ENCODE data around the gene TMEM91.
"Not testable (repeated sequence)": the region's sequence is repeated elsewhere in the genome, so short reads cannot be mapped to it uniquely, and the experiment has no call there.

TMEM91 gene

DNA sequence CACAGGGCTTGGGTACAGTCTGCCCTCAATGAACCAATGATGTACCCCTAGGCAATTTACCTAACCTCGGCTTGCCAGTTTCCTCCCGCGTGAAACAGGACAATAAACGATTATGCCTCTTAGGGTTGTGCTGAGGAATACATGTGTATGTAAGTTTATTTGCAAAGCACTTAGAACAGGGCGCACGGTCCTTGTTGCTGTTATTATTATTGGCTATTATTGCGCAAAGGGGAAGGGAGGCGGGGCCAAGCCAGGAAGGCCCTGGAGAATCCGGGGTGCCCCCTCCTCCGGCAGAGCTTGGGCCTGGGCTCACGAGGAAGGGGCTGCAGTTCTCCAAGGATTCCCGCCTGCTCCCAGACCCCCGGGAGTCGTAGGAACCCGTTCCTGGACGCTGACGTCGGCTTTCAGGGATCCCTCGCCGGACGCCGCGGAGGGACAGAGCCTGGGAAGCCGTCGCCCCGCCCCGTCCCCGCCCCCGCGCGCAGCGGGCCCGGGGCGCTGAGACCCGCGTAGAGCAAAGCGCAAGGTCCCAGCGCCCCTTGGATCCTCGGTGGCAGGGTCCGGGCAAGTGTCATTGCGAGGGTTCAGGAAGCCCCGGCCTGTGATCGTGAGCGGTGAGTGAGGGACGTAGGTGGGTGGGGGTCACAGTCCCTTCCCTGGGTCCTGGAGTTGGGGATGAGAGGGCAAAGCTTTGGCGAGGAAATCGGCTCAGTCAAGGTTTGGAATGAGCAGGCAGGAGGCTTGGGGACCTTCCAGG lies at the start of gene TMEM91:
TSS of gene TMEM91 (plus strand) at position 293 of the 757 bp plus-strand sequence. CDS start 1,777 bp downstream, outside the sequence.
- no peak for DNase-seq (ENCODE audit: low read depth in 1 of 2, low spot score in 1 of 2)

DNA sequence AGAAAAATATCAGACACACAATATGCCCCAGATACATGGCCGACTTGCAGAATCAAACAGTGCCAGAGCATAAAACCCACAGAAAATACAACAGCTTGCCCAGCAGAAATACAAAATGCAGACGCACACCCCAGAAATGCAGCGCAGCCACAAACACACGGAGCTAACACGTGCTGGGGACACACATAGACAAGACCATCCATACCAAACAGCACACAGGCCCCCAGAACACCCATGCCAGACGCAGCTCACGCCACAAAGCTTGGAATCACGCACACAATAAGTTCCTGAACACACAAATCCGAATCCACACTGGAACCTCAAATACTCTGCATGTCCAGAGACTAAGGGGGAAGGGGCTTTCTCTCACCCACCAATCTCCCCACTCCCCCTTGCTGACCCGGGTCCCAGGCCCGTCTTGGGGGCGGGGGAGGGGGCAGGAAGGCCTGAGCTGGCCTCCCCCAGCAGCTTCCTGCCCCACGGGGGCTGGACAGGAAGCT lies 49.2 kb upstream of the TMEM91 start:
- no peak for DNase-seq (ENCODE audit: low read depth in 1 of 2, low spot score in 1 of 2)

DNA sequence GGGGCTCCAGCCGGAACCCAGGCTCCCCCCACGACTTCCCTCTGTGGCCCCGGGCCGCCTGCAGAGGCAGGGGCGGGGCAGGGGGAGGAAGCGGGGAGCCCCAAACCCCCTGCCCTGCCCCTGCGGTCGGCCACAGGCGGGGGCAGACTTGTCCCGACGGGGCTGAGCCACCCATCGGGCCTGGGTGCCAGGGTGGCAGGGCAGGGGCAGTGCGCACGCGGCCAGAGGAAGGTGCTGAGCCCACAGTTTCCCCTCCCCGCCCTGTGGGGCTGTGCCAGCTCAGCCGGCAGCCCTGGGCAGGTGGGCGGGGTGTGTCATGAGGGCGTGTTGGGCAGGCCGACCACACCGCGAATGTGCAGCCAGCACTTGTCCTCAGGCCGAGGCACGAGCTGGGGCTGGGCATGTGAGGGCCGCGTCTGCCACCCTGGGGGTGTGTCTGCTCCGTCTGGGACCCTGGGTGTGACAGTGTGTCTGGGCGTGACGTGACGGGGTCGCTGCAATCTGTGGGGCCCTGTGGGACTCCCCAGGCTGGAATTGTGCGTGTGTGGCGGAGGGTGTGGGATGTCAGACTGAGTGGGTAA lies 48.7 kb upstream of the TMEM91 start:
- peak; percentile 48 to 76 for DNase-seq (ENCODE audit: low read depth in 1 of 2, low spot score in 1 of 2)

DNA sequence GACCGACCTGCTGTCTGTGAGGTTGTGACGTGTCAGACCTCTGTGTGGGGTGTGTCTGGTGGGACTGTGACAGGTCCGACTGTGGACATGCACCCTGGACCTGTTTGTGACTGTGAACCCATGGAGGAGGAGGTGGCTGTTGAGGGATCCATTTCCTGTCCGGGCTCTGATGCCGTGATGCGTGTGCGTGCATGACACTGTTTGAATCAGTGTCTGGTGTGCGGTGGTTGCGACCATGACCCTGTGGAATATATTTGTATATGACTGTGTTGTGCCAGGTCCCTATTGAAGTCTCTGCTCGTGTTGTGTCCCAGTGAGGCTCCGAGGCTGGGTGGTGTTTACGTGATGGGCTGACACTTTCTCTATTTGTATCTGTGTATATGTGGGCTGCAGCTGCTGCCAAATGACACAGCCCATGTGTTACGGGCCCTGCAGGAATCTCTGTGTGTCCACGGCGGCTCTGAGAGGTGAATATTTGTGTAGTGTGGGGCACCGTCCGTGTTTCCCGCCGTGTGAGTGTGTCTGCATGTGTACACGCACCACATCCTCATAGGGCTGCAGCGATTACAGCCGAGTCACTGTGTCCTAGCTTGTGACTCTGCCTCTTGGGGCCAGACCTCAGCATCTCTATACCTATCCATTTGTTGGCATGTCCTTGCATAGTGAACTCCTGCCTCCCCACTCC lies 48.0 kb upstream of the TMEM91 start:
- no peak for DNase-seq (ENCODE audit: low read depth in 1 of 2, low spot score in 1 of 2)

DNA sequence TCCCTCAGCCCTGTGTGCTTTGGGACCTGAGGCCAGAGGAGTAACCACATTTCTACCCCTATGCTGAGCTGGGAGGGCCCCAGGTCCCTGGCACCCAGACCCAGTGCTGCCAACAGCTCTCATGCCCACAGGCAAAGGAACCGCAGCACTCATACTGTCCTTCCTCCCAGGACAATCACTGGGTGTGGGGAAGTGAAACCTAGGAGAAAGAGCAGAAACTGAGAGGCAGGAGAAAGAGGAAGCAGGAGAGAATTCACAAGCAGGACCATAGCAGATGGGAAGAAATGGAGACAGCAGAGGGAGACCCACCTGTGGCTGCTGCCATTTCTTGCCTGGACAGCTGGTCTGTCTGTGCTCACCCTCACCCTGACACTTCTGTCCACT lies 47.5 kb upstream of the TMEM91 start:
- no peak for DNase-seq (ENCODE audit: low read depth in 1 of 2, low spot score in 1 of 2)

DNA sequence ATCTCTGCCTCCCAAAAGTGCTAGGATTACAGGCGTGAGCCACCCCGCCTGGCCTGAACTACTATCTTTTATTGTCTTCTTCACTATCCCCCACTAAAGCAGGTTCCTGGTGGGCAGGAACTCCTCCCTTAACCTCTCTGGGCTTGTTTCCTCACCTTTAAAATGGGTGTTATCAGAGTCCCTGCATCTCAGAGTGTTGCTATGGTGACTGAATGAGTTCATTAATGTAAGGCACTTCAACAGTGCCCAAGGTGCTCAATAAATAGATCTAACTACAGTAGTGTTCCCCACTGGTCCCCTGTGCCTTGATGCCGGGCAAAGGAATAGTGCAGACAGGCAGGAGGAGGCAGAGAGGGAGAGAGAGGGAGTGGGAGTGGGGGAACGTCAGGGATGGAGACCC lies 45.9 kb upstream of the TMEM91 start:
- no peak for DNase-seq (ENCODE audit: low read depth in 1 of 2, low spot score in 1 of 2)

DNA sequence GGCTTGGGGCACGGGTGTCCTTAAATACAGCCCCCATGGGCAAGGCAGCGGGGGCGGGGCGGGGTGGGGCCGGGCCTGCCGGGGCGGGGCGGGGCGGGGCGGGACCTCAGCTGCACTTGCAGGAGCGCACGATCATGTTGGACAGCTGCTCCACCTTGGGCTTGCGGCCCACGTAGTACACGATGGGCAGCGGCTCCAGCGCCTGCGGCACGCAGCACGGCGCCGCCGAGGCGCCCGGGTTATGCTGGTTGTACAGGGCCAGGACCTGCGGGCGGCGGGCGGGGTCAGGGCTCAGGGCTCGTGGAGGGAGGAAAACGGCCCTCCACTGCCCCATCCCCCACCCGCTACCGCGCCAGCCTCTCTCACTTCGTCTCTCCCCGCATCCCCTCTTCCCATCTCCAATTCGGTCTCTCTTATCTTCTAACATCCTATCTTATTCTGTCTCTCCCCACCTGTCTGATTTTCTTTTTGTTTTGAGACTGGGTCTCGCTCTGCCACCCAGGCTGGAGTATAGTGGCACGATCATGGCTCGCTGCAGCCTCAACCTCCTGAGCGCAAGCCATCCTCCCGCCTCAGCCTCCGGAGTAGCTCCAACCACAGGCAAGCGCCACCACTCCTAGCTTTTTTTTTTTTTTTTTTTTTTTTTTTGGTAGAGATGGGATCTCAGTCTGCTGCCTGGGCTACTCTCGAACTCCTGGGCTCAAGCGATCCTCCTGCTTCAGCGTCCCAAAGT lies 45.2 kb upstream of the TMEM91 start:
- no peak for DNase-seq (ENCODE audit: low read depth in 1 of 2, low spot score in 1 of 2)

DNA sequence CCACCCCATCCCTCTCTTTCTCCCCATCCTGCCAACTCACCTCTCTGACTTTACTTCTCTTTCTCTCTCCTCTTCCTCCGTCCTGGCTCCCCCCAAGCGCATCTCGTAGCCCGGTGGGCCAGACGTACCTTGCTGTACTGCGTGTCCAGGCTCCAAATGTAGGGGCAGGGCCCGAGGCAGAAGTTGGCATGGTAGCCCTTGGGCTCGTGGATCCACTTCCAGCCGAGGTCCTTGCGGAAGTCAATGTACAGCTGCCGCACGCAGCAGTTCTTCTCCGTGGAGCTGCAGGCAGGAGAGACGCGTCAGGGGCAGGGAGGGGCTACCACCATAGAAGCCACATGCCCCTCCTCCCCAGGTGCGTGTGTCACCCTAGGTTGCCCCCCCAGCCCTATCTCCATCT lies 44.3 kb upstream of the TMEM91 start:
- DNase-seq (ENCODE audit: low read depth in 1 of 2, low spot score in 1 of 2): no peak

DNA sequence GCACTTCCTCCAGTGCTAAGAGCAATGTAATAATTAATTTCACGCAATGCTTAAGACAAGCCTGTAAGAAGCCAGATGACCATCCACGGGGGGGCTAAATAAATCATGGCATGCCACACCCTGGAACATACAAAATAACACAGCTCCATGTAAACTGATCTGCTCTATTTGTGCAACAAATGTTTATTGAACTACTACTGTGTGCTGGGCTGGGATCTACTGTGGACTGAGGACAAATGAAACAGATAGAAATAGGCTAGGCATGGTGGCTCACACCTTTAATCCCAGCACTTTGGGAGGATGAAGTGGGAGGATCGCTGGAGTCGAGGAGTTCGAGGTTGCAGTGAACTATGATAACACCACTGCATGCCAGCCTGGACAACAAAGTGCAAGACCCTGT lies 43.9 kb upstream of the TMEM91 start:
- DNase-seq (ENCODE audit: low read depth in 1 of 2, low spot score in 1 of 2): no peak

DNA sequence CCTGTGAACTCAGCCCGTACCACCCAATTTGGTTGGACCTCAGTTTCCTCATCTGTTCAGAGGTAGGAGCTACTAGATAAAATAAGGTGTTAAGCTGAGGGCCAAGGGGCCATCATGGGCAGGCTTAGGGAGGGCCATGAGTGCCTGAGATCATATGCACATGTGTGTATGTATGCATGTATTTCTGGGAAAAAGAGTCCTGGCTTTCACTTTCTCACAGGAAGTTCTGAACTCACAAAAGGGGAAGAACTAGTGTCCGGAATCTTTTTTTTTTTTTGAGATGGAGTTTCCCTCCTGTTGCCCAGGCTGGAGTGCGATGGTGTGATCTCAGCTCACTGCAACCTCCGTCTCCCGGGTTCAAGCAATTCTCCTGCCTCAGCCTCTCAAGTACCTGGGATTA lies 41.5 kb upstream of the TMEM91 start:
- no peak for DNase-seq (ENCODE audit: low read depth in 1 of 2, low spot score in 1 of 2)

DNA sequence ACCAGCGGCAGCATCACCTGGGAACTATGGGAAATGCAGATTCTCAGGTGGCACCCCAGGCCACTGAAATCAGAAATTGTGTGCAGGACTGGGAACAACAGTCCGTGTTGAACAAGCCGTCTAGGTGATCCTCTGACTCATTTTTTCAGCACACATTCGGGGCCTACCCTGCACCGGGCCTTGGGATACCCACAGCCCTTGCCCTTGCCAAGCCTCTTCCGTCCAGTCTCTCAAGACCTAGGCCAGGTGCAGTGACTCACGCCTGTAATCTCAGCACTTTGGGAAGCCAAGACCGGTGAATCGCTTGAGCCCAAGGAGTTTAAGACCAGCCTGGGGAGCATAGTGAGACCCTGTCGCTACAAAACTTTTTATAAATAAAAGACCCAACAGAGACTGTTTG lies 40.9 kb upstream of the TMEM91 start:
- DNase-seq (ENCODE audit: low read depth in 1 of 2, low spot score in 1 of 2): no peak

DNA sequence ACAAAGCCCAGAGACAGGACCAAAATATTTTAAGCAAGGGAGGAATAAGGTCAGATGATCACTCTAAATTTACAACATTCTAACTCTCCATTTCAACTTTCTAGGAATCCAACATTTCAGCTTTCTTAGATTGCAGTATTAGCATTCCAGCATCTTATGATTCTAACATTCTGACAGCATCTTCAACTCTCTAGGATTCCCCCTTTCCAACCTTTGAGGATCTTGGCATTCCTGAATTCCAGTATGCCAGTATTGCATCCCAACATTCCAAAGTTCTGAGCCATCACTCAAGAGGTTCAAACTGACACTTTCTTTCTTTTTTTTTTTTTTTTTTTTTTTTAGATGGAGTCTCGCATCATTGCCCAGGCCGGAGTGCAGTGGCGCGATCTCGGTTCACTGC lies 36.4 kb upstream of the TMEM91 start:
- no peak for DNase-seq (ENCODE audit: low read depth in 1 of 2, low spot score in 1 of 2)

DNA sequence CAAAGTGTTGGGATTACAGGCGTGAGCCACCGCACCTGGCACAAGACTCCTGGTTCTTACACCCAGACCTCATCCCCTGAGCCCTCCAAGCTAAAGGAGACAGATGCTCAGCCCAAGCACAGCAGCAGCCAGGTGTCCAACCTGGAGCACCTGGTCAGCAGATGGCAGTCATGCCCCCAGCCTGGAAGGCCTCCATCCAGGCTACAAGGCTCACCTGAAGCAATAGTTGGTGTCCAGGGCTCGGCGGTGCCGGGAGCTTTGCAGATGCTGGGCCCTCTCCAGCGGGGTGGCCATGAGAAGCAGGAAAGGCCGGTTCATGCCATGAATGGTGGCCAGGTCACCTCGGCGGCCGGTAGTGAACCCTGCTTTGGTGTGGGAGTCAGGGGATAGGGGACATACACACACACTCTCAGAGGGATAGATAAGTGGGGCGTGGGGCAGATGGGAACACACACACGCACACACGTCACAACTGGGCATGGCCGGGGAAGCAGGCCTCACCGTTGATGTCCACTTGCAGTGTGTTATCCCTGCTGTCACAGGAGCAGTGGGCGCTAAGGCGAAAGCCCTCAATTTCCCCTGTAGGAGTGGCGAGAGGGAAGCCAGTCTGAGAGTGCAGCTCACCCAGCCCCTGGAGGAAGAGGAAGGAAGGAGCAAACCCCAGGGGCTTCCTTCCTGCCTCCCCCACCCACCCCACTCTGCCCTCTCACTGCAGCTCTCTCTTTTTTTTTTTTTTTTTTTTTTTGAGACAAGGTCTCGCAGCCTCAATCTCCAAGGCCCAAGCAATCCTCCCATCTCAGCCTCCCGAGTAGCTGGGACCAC lies 34.5 kb upstream of the TMEM91 start:
- DNase-seq (ENCODE audit: low read depth in 1 of 2, low spot score in 1 of 2): no peak

DNA sequence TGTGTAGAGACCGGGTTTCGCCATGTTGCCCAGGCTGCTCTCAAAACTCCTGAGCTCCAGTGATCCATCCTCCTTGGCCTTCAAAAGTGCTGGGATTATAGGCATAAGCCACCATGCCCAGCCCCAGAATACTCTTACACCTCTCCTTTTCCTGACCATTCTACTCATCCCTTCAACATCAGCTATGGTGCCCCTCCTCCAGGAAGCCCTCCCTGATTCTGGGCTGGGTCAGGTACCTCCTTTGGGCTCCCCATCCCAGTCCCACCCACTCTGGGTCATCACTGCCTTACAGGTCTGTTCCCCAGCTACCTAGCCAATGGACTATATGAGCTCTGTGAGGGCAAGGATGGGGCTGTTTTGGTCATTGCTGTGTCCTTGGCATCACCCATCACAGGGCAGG lies 32.2 kb upstream of the TMEM91 start:
- DNase-seq (ENCODE audit: low read depth in 1 of 2, low spot score in 1 of 2): no peak

DNA sequence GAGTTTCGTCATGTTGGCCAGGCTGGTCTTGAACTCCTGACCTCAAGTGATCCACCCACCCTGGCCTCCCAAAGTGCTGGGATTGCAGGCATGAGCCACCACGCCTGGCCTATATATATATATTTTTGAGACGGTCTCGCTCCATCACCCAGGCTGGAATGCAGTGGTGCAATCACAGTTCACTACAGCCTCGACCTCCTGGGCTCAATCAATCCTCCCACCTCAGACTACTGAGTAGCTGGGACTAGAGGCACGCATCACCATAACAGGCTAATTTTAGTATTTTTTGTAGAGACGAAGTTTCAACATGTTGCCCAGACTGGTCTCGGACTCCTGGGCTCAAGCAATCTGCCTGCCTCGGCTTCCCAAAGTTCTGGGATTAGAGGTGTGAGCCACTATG lies 29.4 kb upstream of the TMEM91 start:
- not testable (repeated sequence) for DNase-seq (ENCODE audit: low read depth in 1 of 2, low spot score in 1 of 2)

DNA sequence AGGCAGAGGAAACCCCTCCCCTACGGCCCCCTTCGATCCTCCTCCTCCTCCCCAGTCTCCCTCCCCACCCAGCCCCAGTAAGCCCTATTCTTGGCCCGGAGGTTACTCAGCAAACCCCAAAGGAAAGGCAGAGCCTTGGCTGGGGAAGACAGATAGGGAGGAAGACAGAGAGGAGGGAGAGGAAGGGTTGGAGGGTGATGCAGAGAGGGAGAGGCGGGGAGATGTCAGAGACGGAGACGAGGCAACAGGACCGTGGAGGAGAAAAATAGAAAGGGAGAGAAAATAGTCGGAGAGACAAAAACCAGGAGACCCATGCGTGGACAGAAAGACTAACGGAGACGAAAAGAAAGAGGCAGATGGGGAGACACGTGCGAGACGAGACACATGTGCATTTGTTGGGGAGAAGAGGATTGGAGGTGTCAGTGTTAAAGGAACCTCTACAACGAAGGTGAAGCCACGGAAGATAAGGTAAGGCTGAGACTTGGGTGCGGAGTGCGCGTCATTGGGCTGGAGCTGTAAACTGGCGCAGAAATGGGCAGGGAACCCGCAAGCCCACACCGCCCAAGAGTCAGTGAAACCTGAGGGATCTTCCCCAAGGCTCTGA lies 25.5 kb upstream of the TMEM91 start:
- DNase-seq (ENCODE audit: low read depth in 1 of 2, low spot score in 1 of 2): no peak

DNA sequence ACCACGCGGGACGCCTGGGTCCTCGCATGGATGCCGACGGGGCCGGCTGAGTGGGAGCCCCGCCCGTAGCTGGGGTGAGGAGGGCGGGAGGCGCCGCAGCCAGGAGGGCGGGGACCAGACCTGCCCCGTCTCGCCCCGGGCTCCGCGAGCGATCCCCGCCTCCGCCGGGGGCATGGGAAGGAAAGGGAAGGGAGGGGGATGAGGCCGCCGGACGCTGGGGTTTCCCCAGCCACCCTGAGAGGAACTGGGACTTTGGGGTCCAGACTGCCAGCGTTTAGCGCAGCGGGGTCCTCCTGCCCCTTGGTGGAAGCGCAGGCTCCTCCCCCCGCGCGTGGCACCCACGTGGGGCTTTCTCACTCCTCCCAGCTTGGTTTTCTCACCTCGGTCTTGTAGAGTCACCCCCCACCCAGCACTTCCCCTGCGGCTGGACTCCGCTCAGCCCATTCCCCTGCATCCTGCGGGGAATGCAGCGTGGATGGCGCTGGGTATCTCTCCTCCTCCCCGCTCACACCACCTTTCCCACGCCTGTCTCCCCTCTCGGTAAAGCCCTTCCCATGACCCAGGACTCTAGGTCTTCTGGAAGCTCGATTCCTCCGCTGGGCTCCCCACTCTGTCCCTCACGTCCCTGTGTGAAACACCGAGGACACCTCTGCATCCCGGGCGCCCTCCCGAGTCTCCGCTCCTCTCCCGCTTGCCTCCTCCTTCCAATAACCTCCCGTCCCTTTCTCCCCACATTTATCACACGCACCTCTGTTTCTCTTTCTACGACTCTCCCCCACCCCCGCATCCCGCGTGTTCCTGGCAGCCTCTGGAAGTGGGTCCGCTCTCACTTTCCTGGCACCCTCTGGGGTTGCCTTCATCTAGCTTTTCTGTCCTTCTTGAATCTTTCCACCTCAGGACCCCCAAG lies 24.7 kb upstream of the TMEM91 start:
- peak; percentile 71 to 73 for DNase-seq (ENCODE audit: low read depth in 1 of 2, low spot score in 1 of 2)

DNA sequence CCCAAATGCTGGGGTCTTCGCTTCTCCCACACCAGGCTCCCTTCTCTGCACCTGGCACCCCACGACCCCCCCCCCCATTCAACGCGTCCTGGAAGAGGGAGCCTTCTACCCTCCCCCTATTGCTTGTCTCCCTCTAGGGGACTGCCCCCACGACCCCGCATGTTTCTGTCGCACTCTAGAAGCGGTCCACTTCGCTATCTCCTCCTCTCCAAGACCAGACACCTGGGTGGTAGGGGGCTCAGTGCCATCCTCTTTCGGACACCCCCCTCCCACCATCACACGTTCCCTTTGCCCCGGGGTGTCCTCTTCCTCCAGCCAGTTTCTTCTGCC lies 24.1 kb upstream of the TMEM91 start:
- no peak for DNase-seq (ENCODE audit: low read depth in 1 of 2, low spot score in 1 of 2)
